Esophagus (tissue), 2 donors: ENCODE data around the gene STYK1. TPM values are rescaled to one million over a fixed set of nuclear protein-coding genes. Genes with fewer than 3 reads are reported as not detected.
A peak's percentile ranks its signal among the peaks of the same experiment; 100 is the strongest.

Experiments
- H3K27ac ChIP-seq, 2 donors: one replicate each; pipeline ENCODE4 v1.5.1; 2013; ENCODE audit warnings: low read depth in 2 of 2, mild to moderate bottlenecking in 2 of 2, inconsistent platforms in 1 of 2, low read length in 1 of 2, moderate library complexity in 1 of 2
- H3K27me3 ChIP-seq, 2 donors: one replicate each; pipeline ENCODE4 v1.6.1; 2013; ENCODE audit warnings: low read length in 2 of 2, control low read depth in 1 of 2, mild to moderate bottlenecking in 1 of 2; ENCODE audit not compliant: insufficient read depth in 2 of 2, control insufficient read depth in 1 of 2
- H3K36me3 ChIP-seq, 2 donors: one replicate each; pipeline ENCODE4 v1.6.1; 2013; ENCODE audit warnings: low read length in 1 of 2; ENCODE audit not compliant: control insufficient read depth in 2 of 2, insufficient read depth in 2 of 2
- H3K4me1 ChIP-seq, 2 donors: one replicate each; pipeline ENCODE4 v1.6.1; 2013; ENCODE audit warnings: low read length in 1 of 2; ENCODE audit not compliant: control insufficient read depth in 2 of 2, insufficient read depth in 2 of 2
- H3K4me3 ChIP-seq, 2 donors: one replicate each; pipeline ENCODE4 v1.5.1; 2013; ENCODE audit warnings: low read length in 2 of 2, mild to moderate bottlenecking in 2 of 2, low read depth in 1 of 2, moderate library complexity in 1 of 2
- H3K9me3 ChIP-seq, 2 donors: one replicate each; pipeline ENCODE4 v1.6.1; 2013; ENCODE audit warnings: mild to moderate bottlenecking in 2 of 2, low read depth in 1 of 2, low read length in 1 of 2, moderate library complexity in 1 of 2; ENCODE audit not compliant: control insufficient read depth in 2 of 2, insufficient read depth in 1 of 2
- WGBS, 2 donors: extraction: QIAGEN DNeasy Blood & Tissue Kit; methylation state at CpG; one replicate each; pipeline ENCODE4 v1.1.7; 2013; 5-methylcytosine and 5-hydroxymethylcytosine counted together
- polyA plus RNA-seq, 2 donors: library from polyadenylated mRNA; stranded (reverse); fragments of 200-250 nt; gene quantifications; one replicate each; pipeline ENCODE4 v1.2.3, GENCODE V29; 2013
- donor health status: healthy with polysubstance abuse.
- donor health status: Bipolar disorder and iron deficiency.

STYK1 gene
- polyA plus RNA-seq, 2 donors, result 5.4 to 7.0 TPM

- peaks cover 6% of the 10 kb centered on the region in 2 donors for H3K36me3 ChIP-seq
- WGBS, 2 donors, result 95 to 98% methylated on average over 2 of the region's 2 CpGs
- no peak overlapping the region for H3K4me3 ChIP-seq
Observed at GRCh38 chr12:10697156-10697555, 23.3 kb upstream of the STYK1 start.

GRCh38 chr12:10690906-10691305 is 17.1 kb upstream of the STYK1 start:
- H3K27ac ChIP-seq, result no peak overlapping the region
- WGBS, 2 donors, result 93 to 99% methylated on average over 2 of the region's 2 CpGs

More at GRCh38 chr12:10697156-10697555, 23.3 kb upstream of the STYK1 start:
- H3K9me3 ChIP-seq, result no peaks in the 10 kb centered on the region
- H3K27ac ChIP-seq, result no peak overlapping the region
- no peaks in the 10 kb centered on the region for H3K27me3 ChIP-seq
- H3K4me1 ChIP-seq, result no peaks in the 10 kb centered on the region

GRCh38 chr12:10689146-10689545 is 15.3 kb upstream of the STYK1 start:
- Histone ChIP-seq H3K4me3 (no peak overlapping the region), H3K9me3 (no peaks in the 10 kb centered on the region), H3K4me1 (no peaks in the 10 kb centered on the region), H3K36me3 (no peaks in the 10 kb centered on the region), H3K27me3 (no peaks in the 10 kb centered on the region), H3K27ac (no peak overlapping the region)
- WGBS, 2 donors, result 94 to 96% methylated on average over 2 of the region's 2 CpGs

More at GRCh38 chr12:10690906-10691305, 17.1 kb upstream of the STYK1 start:
- peaks cover 0 to under 1% of the 10 kb centered on the region in 2 donors for H3K36me3 ChIP-seq
- H3K27me3 ChIP-seq, result no peaks in the 10 kb centered on the region
- H3K9me3 ChIP-seq, result no peaks in the 10 kb centered on the region
- H3K4me3 ChIP-seq, result no peak overlapping the region
- H3K4me1 ChIP-seq, result no peaks in the 10 kb centered on the region

- Histone ChIP-seq H3K27ac (no peak overlapping the region), H3K9me3 (no peaks in the 10 kb centered on the region), H3K27me3 (no peaks in the 10 kb centered on the region), H3K36me3 (no peaks in the 10 kb centered on the region), H3K4me1 (no peaks in the 10 kb centered on the region), H3K4me3 (no peak overlapping the region)
- 92 to 93% methylated on average over 1 of the region's 1 CpG for WGBS, 2 donors
Observed at GRCh38 chr12:10688042-10688441, 14.2 kb upstream of the STYK1 start.

- Histone ChIP-seq H3K4me1 (peaks cover 0 to 3% of the 10 kb centered on the region in 2 donors), H3K9me3 (no peaks in the 10 kb centered on the region), H3K36me3 (no peaks in the 10 kb centered on the region), H3K27ac (peak overlapping the region; percentile 8 to 83), H3K27me3 (no peaks in the 10 kb centered on the region), H3K4me3 (peak overlapping the region; percentile 7 to 68)
- 66 to 74% methylated on average over 15 of the region's 15 CpGs for WGBS, 2 donors
Observed at GRCh38 chr12:10672231-10672868, 1.5 kb downstream of the STYK1 start.

- Histone ChIP-seq H3K9me3 (no peaks in the 10 kb centered on the region), H3K36me3 (no peaks in the 10 kb centered on the region), H3K4me3 (no peak overlapping the region), H3K27me3 (no peaks in the 10 kb centered on the region), H3K4me1 (peaks cover 0 to 3% of the 10 kb centered on the region in 2 donors), H3K27ac (no peak overlapping the region)
- 89 to 95% methylated on average over 1 of the region's 1 CpG for WGBS, 2 donors
Observed at GRCh38 chr12:10669533-10669932, 4.3 kb downstream of the STYK1 start.

- H3K27ac ChIP-seq, result peak overlapping the region in 1 of 2 donors; percentile 42
- H3K4me3 ChIP-seq, result no peak overlapping the region
- WGBS, 2 donors, result 29 to 44% methylated on average over 5 of the region's 5 CpGs
- H3K27me3 ChIP-seq, result no peaks in the 10 kb centered on the region
- no peaks in the 10 kb centered on the region for H3K4me1 ChIP-seq
- no peaks in the 10 kb centered on the region for H3K9me3 ChIP-seq
- H3K36me3 ChIP-seq, result no peaks in the 10 kb centered on the region
Observed at GRCh38 chr12:10668526-10668925, 5.3 kb downstream of the STYK1 start.

- WGBS, 2 donors, result 41 to 47% methylated on average over 1 of the region's 1 CpG
- no peaks in the 10 kb centered on the region for H3K27me3 ChIP-seq
- H3K4me1 ChIP-seq, result no peaks in the 10 kb centered on the region
- H3K4me3 ChIP-seq, result no peak overlapping the region
- H3K27ac ChIP-seq, result no peak overlapping the region
- no peaks in the 10 kb centered on the region for H3K36me3 ChIP-seq
- H3K9me3 ChIP-seq, result no peaks in the 10 kb centered on the region
Observed at GRCh38 chr12:10667581-10667980, 6.3 kb downstream of the STYK1 start.

- Histone ChIP-seq H3K9me3 (no peaks in the 10 kb centered on the region), H3K27me3 (no peaks in the 10 kb centered on the region), H3K4me1 (no peaks in the 10 kb centered on the region), H3K27ac (no peak overlapping the region), H3K36me3 (no peaks in the 10 kb centered on the region), H3K4me3 (no peak overlapping the region)
- 77 to 84% methylated on average over 2 of the region's 2 CpGs for WGBS, 2 donors
Observed at GRCh38 chr12:10664499-10664898, 9.4 kb downstream of the STYK1 start.

- Histone ChIP-seq H3K9me3 (no peaks in the 10 kb centered on the region), H3K4me3 (no peak overlapping the region), H3K27me3 (no peaks in the 10 kb centered on the region), H3K36me3 (no peaks in the 10 kb centered on the region), H3K4me1 (no peaks in the 10 kb centered on the region), H3K27ac (no peak overlapping the region)
- WGBS, 2 donors, result 78 to 82% methylated on average over 3 of the region's 3 CpGs
Observed at GRCh38 chr12:10663869-10664268, 10.0 kb downstream of the STYK1 start.
